ENCODE data around the gene THUMPD3. TPM values are rescaled to one million over a fixed set of nuclear protein-coding genes. Genes with fewer than 3 reads are reported as not detected.

THUMPD3 gene
- total and polyA plus RNA-seq, 9 of the 15 experiments (the other 6 are each of a cell fraction or from before 2014, with no cell fraction given) = 58.3 to 132 (median 113) TPM

GRCh38 chr3:9362731-9363530 is at the start of gene THUMPD3 (continued):
- TF ChIP-seq, protein P1, sequence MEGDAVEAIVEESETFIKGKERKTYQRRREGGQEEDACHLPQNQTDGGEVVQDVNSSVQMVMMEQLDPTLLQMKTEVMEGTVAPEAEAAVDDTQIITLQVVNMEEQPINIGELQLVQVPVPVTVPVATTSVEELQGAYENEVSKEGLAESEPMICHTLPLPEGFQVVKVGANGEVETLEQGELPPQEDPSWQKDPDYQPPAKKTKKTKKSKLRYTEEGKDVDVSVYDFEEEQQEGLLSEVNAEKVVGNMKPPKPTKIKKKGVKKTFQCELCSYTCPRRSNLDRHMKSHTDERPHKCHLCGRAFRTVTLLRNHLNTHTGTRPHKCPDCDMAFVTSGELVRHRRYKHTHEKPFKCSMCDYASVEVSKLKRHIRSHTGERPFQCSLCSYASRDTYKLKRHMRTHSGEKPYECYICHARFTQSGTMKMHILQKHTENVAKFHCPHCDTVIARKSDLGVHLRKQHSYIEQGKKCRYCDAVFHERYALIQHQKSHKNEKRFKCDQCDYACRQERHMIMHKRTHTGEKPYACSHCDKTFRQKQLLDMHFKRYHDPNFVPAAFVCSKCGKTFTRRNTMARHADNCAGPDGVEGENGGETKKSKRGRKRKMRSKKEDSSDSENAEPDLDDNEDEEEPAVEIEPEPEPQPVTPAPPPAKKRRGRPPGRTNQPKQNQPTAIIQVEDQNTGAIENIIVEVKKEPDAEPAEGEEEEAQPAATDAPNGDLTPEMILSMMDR (IDR thresholded peaks at IDR 0.05 in 2 of 3, conservative IDR thresholded peaks at IDR 0.05 in 1 of 3; ENCODE audit: insufficient read depth in 2 of 3, low read depth in 1 of 3, low read length in 3 of 3) = peak in 2 of 3 experiments; percentile 8 to 27; a peak in 2 of 6 replicates
- TF ChIP-seq EP400 (IDR thresholded peaks at IDR 0.05) (peak; percentile 99), SRSF3 (IDR thresholded peaks at IDR 0.05; ENCODE audit: insufficient read depth, low read length) (peak; percentile 59; the same call in 1 of the 2 replicates), ETV6 (IDR thresholded peaks at IDR 0.05; ENCODE audit: borderline replicate concordance in 1 of 2, low read depth in 2 of 2, low read length in 1 of 2) (peak; percentile 59 to 81; a peak in 2 of 4 replicates), ETV6 (CRISPR knock-in tag; IDR thresholded peaks at IDR 0.05; ENCODE audit: borderline replicate concordance) (0 out of 2 replicates have a peak, but pooled peaks have one; percentile 63), ZNF696 (CRISPR knock-in tag; conservative IDR thresholded peaks at IDR 0.05) (no peak), FOXJ3 (CRISPR knock-in tag; IDR thresholded peaks at IDR 0.05) (no peak), ZMIZ1 (IDR thresholded peaks at IDR 0.05; ENCODE audit: low read depth in 2 of 2, low read length in 2 of 2) (peak in 1 of 2 experiments; percentile 66; a peak in 2 of 4 replicates), NFRKB (IDR thresholded peaks at IDR 0.05; ENCODE audit: low read depth) (peak; percentile 97), PML (IDR thresholded peaks at IDR 0.05; ENCODE audit: low read length) (peak; percentile 93), ZNF239 (CRISPR knock-in tag; IDR thresholded peaks at IDR 0.05) (0 out of 2 replicates have a peak, but pooled peaks have one; percentile 34), HCFC1 (IDR thresholded peaks at IDR 0.05; ENCODE audit: low read depth, low read length) (peak; percentile 72), CBFA2T3 (IDR thresholded peaks at IDR 0.05) (0 out of 2 replicates have a peak, but pooled peaks have one; percentile 28), SAP30 (IDR thresholded peaks at IDR 0.05; ENCODE audit: borderline replicate concordance, insufficient read depth, low read depth, low read length, poor library complexity, severe bottlenecking) (peak; percentile 85), TAF1 (IDR thresholded peaks at IDR 0.05; ENCODE audit: control insufficient read depth, extremely low read depth, insufficient read depth, low read length, severe bottlenecking) (peak; percentile 97), ZNF197 (CRISPR knock-in tag; IDR thresholded peaks at IDR 0.05; ENCODE audit: low read depth) (peak; percentile 43; the same call in 1 of the 2 replicates), BHLHE40 (IDR thresholded peaks at IDR 0.05; ENCODE audit: low read length) (peak; percentile 85), XRCC5 (IDR thresholded peaks at IDR 0.05; ENCODE audit: low read depth, low read length) (no peak), C11orf30 (IDR thresholded peaks at IDR 0.05; ENCODE audit: low read depth) (peak; percentile 84), ZKSCAN1 (IDR thresholded peaks at IDR 0.05; ENCODE audit: low read depth, low read length) (peak; percentile 48; the same call in 1 of the 2 replicates)
- TF ChIP-seq, protein P2, sequence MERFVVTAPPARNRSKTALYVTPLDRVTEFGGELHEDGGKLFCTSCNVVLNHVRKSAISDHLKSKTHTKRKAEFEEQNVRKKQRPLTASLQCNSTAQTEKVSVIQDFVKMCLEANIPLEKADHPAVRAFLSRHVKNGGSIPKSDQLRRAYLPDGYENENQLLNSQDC (CRISPR knock-in tag; IDR thresholded peaks at IDR 0.05) = no peak; the same call in 1 of the 2 replicates
